Measurements from ENCODE around the gene MAD1L1. TPM values are rescaled to one million over a fixed set of nuclear protein-coding genes. Genes with fewer than 3 reads are reported as not detected.

The MAD1L1 gene
- total and polyA plus RNA-seq, 7 experiments from 2014 or later: 112 to 314 (median 136) TPM

DNA sequence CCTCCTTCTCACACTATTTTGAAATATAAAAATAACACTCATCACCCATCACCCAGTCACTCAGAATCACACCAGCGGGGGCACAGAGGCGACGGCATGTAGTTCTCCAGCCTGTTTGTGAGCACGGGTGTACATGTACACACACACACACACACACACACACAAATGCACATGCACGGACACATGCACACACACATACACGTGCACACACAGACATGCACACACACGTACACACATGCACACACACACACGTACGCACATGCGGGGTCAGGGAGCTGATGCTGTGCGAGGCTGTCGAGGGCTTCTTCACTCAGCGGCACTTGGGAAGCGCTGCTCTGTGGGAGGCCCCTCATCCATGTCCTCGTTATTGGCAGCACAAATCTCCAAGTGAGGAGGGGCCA, 383.8 kb downstream of the MAD1L1 start:
- no peak for DNase-seq
- ChIA-PET POLR2A (no interaction called here), CTCF (no interaction called here)
- H3K27me3 ChIP-seq (ENCODE audit: control insufficient read depth in 2 of 2, insufficient read depth in 2 of 2, low read length in 2 of 2): no peaks in the 10 kb centered on the region
- H3K4me3 ChIP-seq (ENCODE audit: low read length): no peak overlapping the region
- H3K27ac ChIP-seq (ENCODE audit: low read depth, low read length): no peak overlapping the region
- peaks cover 0 to 81% (median 0%) of the 10 kb centered on the region in 3 experiments for H3K36me3 ChIP-seq (ENCODE audit: control insufficient read depth in 2 of 3, insufficient read depth in 3 of 3, low read length in 3 of 3)
- Mint-ChIP-seq H3K27ac (peak overlapping the region in 1 of 9 donors; percentile 63), H3K36me3 (peaks cover 0 to 16% (median 6%) of the 10 kb centered on the region in 5 donors), H3K4me1 (peaks cover 0 to 12% (median 4%) of the 10 kb centered on the region in 7 donors), H3K4me3 (no peak overlapping the region), H3K9me3 (no peaks in the 10 kb centered on the region), H3K27me3 (no peaks in the 10 kb centered on the region)
- no peaks in the 10 kb centered on the region for H3K9me3 ChIP-seq (ENCODE audit: control insufficient read depth in 2 of 3, low read length in 3 of 3)
- ATAC-seq: no peak
- H3K4me1 ChIP-seq (ENCODE audit: control insufficient read depth in 2 of 2, insufficient read depth in 2 of 2, low read length in 2 of 2): no peaks in the 10 kb centered on the region
- intact Hi-C loops (cut with micrococcal nuclease): no loop called here

DNA sequence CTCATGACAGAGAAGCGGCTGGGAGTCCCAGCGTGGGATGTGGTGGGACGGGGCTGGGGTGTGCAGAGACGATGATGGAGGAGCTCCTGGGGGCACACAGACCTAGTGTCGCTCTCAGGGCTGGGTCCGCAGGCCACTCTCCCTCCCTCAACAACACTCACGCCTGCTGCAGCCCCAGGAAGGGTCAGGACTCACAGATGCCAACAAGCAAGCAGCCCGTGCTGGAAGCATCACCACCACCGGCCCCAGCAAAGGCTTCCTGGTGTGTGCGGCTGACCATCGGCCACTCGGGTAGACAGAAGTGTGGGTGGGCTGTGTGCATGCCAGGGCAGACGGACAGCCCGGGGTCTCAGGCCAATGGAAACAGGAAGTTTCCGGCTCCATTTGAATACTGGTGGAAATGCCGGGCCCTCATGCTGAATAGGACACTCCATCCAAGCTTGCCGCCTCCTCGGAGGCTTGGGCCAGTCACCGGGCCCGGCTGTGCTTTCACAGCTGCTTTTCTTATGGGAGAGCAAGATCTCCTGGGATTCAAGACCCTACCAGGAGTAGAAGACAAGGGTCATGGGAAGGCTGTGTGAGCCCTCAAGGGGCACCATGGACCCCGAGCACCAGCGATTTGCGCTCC, 384.6 kb downstream of the MAD1L1 start:
- H3K4me3 ChIP-seq (ENCODE audit: low read length): no peak overlapping the region
- H3K27me3 ChIP-seq (ENCODE audit: control insufficient read depth in 2 of 2, insufficient read depth in 2 of 2, low read length in 2 of 2): no peaks in the 10 kb centered on the region
- no peak for ATAC-seq
- no peaks in the 10 kb centered on the region for H3K27me3 Mint-ChIP-seq
- no peaks in the 10 kb centered on the region for H3K9me3 Mint-ChIP-seq
- DNase-seq: peak in 1 of 9 donors; percentile 4
- no peaks in the 10 kb centered on the region for H3K9me3 ChIP-seq (ENCODE audit: control insufficient read depth in 2 of 3, low read length in 3 of 3)
- ChIA-PET POLR2A (no interaction called here), CTCF (interaction anchor here (0.6 kb wide), 1 partner anchor 35 kb away, joined by 3 read pairs; no protein-coding TSS in a partner anchor)
- H3K4me3 Mint-ChIP-seq: no peak overlapping the region
- H3K27ac ChIP-seq (ENCODE audit: low read depth, low read length): no peak overlapping the region
- peaks cover 0 to 87% (median 0%) of the 10 kb centered on the region in 3 experiments for H3K36me3 ChIP-seq (ENCODE audit: control insufficient read depth in 2 of 3, insufficient read depth in 3 of 3, low read length in 3 of 3)
- H3K36me3 Mint-ChIP-seq: peaks cover 0 to 20% (median 8%) of the 10 kb centered on the region in 5 donors
- intact Hi-C loops (cut with micrococcal nuclease): no loop called here
- no peaks in the 10 kb centered on the region for H3K4me1 ChIP-seq (ENCODE audit: control insufficient read depth in 2 of 2, insufficient read depth in 2 of 2, low read length in 2 of 2)
- H3K4me1 Mint-ChIP-seq: peaks cover 0 to 7% (median 4%) of the 10 kb centered on the region in 7 donors
- H3K27ac Mint-ChIP-seq: no peak overlapping the region

DNA sequence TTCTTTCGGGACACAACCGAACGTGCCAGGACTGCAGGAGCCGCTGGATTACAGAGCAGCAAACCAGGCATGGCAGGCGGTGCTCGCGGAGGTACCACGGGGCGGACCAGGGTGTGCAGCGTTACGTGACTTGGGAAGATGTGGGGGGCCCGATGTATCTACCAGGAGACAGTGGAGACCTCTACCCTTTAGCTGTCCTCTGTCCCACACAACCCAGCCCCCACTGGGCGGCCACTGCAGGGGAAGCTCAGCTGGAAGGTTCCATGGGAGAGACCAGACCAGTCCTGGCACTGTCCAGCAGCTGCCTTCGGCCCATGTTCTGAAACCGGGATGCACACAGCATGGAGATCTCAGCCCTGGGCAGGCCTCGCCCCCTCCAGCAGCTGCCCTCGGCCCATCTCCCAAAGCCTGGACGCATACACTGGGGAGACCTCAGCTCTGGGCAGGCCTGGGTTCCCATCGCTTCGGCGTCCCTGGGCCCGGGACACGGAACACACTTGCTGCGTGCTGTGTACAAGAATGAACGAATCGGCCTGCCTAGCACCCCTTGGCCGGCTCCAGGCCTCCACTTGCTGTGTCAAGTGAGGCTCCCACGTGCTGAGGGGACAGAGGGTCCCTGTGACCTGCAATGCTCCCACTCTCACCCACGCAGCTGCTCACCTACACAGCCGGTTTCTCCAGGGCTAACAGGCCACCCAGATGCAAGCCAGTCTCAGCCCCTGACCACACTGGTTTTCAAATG, 385.3 kb downstream of the MAD1L1 start:
- intact Hi-C loops (cut with micrococcal nuclease): no loop called here
- CTCF ChIA-PET: no interaction called here
- H3K27ac Mint-ChIP-seq: peak overlapping the region in 1 of 9 donors; percentile 48
- H3K4me1 ChIP-seq (ENCODE audit: control insufficient read depth in 2 of 2, insufficient read depth in 2 of 2, low read length in 2 of 2): no peaks in the 10 kb centered on the region
- no peak overlapping the region for H3K4me3 Mint-ChIP-seq
- H3K9me3 Mint-ChIP-seq: no peaks in the 10 kb centered on the region
- DNase-seq (peak in 1 of 9 donors; percentile 3), ATAC-seq (no peak)
- H3K4me3 ChIP-seq (ENCODE audit: low read length): no peak overlapping the region
- no peaks in the 10 kb centered on the region for H3K27me3 ChIP-seq (ENCODE audit: control insufficient read depth in 2 of 2, insufficient read depth in 2 of 2, low read length in 2 of 2)
- H3K36me3 ChIP-seq (ENCODE audit: control insufficient read depth in 2 of 3, insufficient read depth in 3 of 3, low read length in 3 of 3): peaks cover 0 to 87% (median 0%) of the 10 kb centered on the region in 3 experiments
- POLR2A ChIA-PET: interaction anchor here (0.8 kb wide), 1 partner anchor 29 kb away, joined by 3 read pairs; no protein-coding TSS in a partner anchor
- peaks cover 0 to 7% (median 4%) of the 10 kb centered on the region in 7 donors for H3K4me1 Mint-ChIP-seq
- H3K9me3 ChIP-seq (ENCODE audit: control insufficient read depth in 2 of 3, low read length in 3 of 3): no peaks in the 10 kb centered on the region
- H3K27ac ChIP-seq (ENCODE audit: low read depth, low read length): no peak overlapping the region
- peaks cover 0 to 22% (median 11%) of the 10 kb centered on the region in 5 donors for H3K36me3 Mint-ChIP-seq
- no peaks in the 10 kb centered on the region for H3K27me3 Mint-ChIP-seq

DNA sequence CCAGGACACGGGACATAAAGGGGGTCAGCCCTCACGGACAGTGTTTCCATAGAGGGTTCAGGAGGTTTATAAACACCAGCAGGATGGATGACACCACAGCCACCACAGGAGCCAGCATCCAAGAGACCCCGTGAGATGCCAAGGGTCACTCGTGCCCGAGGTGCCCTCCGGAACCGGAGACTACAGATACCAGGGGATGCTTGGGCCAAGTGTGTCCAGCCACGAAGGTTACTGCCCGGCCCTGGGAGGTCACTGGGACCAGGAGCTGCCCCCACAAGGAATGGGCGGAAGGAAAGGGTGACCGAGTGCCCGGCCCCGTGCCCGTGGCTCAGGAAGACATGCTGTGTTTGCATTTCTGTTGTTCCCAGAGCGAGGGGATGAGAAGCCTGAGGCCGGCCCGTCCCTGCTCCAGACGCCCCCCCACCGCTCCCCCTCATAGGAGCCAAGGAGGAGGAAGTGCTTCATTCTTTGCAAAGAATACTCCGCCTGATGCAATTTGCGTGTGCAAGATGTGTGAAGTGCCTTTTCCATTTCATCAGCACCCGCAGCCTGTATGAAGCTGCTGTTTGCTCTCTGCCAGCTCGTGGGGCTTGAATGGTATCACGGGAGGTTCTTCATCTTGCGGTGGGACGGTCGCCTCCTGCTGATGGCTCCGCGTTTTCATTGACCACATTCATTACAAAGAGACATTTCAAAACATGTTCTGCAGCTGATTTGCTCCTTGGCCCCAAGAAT, 386.2 kb downstream of the MAD1L1 start:
- POLR2A ChIA-PET: interaction anchor here (0.8 kb wide), 1 partner anchor 28 kb away, joined by 3 read pairs; no protein-coding TSS in a partner anchor
- H3K4me1 Mint-ChIP-seq: peaks cover 0 to 6% (median 4%) of the 10 kb centered on the region in 7 donors

DNA sequence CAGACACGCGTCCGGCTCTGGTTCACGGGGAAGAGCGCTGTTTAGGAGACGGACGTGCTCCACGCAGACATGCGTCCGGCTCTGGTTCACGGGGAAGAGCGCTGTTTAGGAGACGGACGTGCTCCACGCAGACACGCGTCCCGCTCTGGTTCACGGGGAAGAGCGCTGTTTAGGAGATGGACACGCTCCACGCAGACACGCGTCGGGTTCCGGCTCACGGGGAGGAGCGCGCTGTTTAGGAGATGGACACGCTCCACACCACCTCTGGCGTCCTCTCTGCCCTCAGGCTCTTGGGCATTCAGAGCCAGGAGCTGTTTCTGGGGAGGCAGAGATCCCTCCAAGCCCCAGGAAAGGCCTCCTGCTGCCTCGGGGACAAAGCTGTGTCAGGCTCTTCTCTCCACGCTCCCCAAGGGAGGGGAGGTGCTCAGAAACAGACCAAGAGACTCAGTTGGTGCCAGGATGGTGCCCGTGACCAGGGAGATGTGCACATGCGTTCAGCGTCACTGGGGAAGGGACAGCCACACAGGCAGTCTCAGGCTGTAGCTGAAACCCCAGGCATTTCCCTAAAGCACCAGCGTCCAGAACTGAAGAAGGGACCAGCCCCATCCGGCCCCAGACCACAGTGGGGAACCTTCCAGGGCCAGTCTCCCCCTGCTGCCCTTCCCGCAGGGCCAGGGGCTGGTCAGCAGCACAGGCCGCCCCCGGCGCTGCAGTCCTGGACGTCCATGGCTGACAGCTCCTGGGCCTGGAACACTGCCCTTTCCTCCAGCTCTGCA, 387.0 kb downstream of the MAD1L1 start:
- ChIA-PET POLR2A (interaction anchor here (0.7 kb wide), 1 partner anchor 177 kb away, joined by 7 read pairs; no protein-coding TSS in a partner anchor), CTCF (interaction anchor here (0.5 kb wide), 1 partner anchor 1714 kb away, joined by 5 read pairs; no protein-coding TSS in a partner anchor)
- H3K4me1 Mint-ChIP-seq: peaks cover 0 to 6% (median 4%) of the 10 kb centered on the region in 7 donors
- H3K4me3 Mint-ChIP-seq: no peak overlapping the region
- H3K36me3 Mint-ChIP-seq: peaks cover 0 to 26% (median 11%) of the 10 kb centered on the region in 5 donors
- intact Hi-C loops (cut with micrococcal nuclease): no loop called here
- Histone ChIP-seq H3K27ac (ENCODE audit: low read depth, low read length) (no peak overlapping the region), H3K4me1 (ENCODE audit: control insufficient read depth in 2 of 2, insufficient read depth in 2 of 2, low read length in 2 of 2) (no peaks in the 10 kb centered on the region), H3K4me3 (ENCODE audit: low read length) (no peak overlapping the region), H3K9me3 (ENCODE audit: control insufficient read depth in 2 of 3, low read length in 3 of 3) (no peaks in the 10 kb centered on the region), H3K36me3 (ENCODE audit: control insufficient read depth in 2 of 3, insufficient read depth in 3 of 3, low read length in 3 of 3) (peaks cover 0 to 81% (median 0%) of the 10 kb centered on the region in 3 experiments), H3K27me3 (ENCODE audit: control insufficient read depth in 2 of 2, insufficient read depth in 2 of 2, low read length in 2 of 2) (no peaks in the 10 kb centered on the region)
- no peak overlapping the region for H3K27ac Mint-ChIP-seq
- ATAC-seq (no peak), DNase-seq (peak in 1 of 9 donors; percentile 5)
- no peaks in the 10 kb centered on the region for H3K27me3 Mint-ChIP-seq
- H3K9me3 Mint-ChIP-seq: no peaks in the 10 kb centered on the region

More for the DNA sequence above, 386.2 kb downstream of the MAD1L1 start:
- DNase-seq: peak in 1 of 9 donors; percentile 3
- ATAC-seq: no peak
- Mint-ChIP-seq H3K27ac (peak overlapping the region in 2 of 9 donors; percentile 33 to 51), H3K36me3 (peaks cover 0 to 26% (median 11%) of the 10 kb centered on the region in 5 donors), H3K9me3 (no peaks in the 10 kb centered on the region), H3K4me3 (no peak overlapping the region), H3K27me3 (no peaks in the 10 kb centered on the region)
- Histone ChIP-seq H3K27ac (ENCODE audit: low read depth, low read length) (no peak overlapping the region), H3K4me1 (ENCODE audit: control insufficient read depth in 2 of 2, insufficient read depth in 2 of 2, low read length in 2 of 2) (no peaks in the 10 kb centered on the region), H3K4me3 (ENCODE audit: low read length) (no peak overlapping the region), H3K36me3 (ENCODE audit: control insufficient read depth in 2 of 3, insufficient read depth in 3 of 3, low read length in 3 of 3) (peaks cover 0 to 87% (median 0%) of the 10 kb centered on the region in 3 experiments), H3K9me3 (ENCODE audit: control insufficient read depth in 2 of 3, low read length in 3 of 3) (no peaks in the 10 kb centered on the region), H3K27me3 (ENCODE audit: control insufficient read depth in 2 of 2, insufficient read depth in 2 of 2, low read length in 2 of 2) (no peaks in the 10 kb centered on the region)
- CTCF ChIA-PET: interaction anchor here (0.5 kb wide), 1 partner anchor 20 kb away, joined by 4 read pairs; no protein-coding TSS in a partner anchor
- intact Hi-C loops (cut with micrococcal nuclease): no loop called here
